GM19324 (cell line): Measurements from ENCODE around the gene ZCCHC12.
"Not testable (repeated sequence)": the region's sequence is repeated elsewhere in the genome, so short reads cannot be mapped to it uniquely, and the experiment has no call there.

Experiments
- ATAC-seq: cut with Tn5 transposase; IDR thresholded peaks from one replicate; pipeline ENCODE4 v1.9.1; 2021; ENCODE audit warnings: mild to moderate bottlenecking, moderate library complexity; ENCODE audit not compliant: unreplicated experiment, low FRiP score

The ZCCHC12 gene

GRCh38 chrX:118823263-118824172, at the start of gene ZCCHC12:
Gene ZCCHC12, plus strand, starts transcription at chrX:118823824. Its CDS starts 1,421 bp downstream, at chrX:118825245.
- no peak for ATAC-seq

- ATAC-seq, result no peak
Measured at GRCh38 chrX:118779581-118779980, 44.0 kb upstream of the ZCCHC12 start.

GRCh38 chrX:118780509-118780908, 43.1 kb upstream of the ZCCHC12 start:
- no peak for ATAC-seq

- no peak for ATAC-seq
Measured at GRCh38 chrX:118780911-118781310, 42.7 kb upstream of the ZCCHC12 start.

DNA sequence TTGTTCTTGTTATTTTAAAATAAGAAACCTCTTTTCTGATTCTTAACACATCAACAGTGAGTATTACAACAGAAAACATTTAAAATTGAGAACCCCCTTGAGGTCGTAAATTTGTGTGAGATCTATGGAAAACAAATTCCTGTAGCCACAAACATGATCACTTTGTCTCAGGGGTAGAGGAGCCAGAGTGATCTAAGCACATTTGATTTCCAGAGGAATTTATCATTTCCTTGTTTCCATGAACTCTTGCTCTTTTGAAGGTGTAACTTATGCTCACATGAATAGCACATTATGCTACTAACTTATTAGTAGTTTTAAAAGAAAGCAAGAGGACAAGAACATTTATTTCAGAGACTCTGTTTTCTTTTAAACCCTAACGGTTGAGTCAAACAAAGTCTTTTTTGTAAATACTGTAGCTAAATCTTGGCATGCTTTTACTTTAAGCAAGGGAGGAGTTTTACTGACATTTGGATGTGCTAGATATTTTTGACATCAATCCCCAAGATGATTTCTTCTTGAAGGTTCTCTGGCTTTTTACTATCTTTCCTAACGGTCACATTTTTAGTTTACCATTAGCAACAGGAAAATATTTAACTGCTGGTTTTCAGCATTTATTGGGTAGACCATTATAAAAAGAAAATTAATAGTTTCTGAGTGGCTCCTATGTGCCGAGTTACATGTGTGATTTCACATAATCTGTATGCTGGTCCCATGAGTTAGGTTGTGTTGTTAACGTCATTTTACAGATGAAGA, 27.9 kb upstream of the ZCCHC12 start:
- ATAC-seq, result no peak

GRCh38 chrX:118802857-118803256, 20.8 kb upstream of the ZCCHC12 start:
- no peak for ATAC-seq

DNA sequence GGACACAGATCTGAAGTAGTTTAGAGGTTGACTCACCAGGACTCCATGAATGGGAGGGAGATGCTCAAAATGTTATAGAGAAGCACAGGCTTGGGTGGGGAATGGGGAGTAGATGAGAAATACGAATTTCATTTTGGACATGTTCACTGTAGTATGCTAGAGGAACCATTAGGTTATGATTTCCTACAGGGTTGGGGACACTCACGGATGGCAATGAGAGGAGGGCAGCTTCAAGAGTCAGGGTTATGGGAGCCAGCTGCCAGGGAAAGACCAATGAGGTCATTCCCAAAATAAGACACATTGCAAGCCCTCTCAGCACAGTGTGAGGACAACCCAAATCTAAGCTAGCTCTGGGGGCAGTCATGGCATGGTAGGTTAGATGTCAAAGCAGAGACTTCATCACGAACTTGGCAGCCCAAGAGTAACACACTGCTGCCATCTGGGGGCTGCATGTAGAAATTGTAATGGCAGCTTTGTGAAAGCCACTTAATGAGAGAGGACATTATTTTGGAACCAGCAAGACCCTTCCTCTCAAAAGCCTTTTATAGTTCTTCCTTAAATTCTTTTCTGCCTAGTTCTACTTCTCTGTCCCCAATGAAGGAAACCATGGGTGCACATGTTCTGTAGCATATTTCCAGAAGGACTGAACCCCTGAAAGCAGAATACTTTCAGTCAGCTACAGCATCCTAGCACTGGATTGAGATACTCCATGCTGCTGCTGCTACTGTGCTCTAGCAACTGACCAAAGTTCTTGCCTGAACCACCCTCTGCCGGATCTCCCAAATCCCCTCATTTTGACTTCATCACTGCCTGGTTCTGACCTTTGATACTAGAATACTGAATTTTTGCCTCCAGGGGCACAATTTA, 16.2 kb upstream of the ZCCHC12 start:
- ATAC-seq, result no peak

GRCh38 chrX:118817257-118817656, 6.4 kb upstream of the ZCCHC12 start:
- not testable (repeated sequence) for ATAC-seq

DNA sequence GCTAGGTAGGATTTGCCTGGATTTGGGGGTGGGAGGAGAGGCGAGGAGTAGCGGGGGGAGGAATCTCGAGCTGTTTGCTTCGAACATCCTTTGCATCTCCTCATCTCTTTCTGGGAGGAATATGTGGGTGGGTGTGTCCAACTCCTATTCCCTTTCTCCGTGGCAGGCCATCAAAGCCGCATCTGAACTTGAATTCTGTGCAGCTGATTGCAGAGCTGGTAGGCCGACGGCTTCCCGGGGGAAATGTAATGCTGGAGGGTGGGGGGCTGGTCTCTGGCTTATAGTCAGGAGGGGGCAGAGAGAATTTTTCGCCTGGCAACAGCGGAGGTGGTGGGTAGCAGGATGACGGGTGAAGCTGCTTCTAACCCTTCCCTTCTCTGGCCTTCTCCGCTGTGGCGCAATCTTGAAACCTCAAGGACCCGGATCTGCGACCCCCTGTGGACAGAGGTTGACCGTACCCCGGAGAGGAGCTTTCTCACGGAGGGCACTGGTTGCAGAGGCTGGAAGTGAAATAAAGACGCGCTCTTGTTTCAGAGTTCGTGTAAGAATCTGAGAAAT, 628 bp downstream of the ZCCHC12 start:
- ATAC-seq, result no peak

DNA sequence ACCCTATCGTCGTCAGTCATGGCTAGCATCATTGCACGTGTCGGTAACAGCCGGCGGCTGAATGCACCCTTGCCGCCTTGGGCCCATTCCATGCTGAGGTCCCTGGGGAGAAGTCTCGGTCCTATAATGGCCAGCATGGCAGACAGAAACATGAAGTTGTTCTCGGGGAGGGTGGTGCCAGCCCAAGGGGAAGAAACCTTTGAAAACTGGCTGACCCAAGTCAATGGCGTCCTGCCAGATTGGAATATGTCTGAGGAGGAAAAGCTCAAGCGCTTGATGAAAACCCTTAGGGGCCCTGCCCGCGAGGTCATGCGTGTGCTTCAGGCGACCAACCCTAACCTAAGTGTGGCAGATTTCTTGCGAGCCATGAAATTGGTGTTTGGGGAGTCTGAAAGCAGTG, 1.6 kb downstream of the ZCCHC12 start:
- ATAC-seq, result no peak

DNA sequence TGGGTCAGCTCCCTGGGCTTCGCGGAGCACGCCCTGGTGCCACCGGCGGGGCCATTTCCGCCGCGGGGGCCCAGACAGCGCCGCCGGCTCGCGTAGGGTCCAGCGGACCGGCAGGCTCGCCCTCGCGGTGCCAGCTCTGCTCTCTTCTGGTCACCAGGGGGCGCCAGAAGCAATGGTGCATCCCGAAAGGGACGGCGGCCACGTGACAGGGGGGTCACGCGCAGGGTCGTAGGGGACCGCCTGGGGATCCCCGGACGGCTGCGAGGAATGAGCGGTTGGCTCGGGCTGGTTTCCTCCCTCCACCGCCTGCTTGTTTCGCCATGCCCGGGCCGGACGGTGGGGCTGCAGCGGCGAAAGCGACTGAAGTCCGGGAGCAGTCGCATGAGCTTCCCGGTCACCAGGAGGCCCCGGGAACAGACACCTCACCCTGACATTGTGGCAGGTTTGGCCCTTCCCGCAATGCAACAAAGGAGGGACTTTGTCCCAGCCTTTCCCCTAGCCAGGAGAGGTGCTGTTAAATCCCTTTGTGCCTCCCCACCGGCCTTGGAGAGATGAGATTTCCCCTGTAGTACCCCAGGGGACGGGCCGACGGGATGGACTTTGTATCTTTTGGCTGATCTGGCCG, 15.8 kb downstream of the ZCCHC12 start:
- no peak for ATAC-seq

DNA sequence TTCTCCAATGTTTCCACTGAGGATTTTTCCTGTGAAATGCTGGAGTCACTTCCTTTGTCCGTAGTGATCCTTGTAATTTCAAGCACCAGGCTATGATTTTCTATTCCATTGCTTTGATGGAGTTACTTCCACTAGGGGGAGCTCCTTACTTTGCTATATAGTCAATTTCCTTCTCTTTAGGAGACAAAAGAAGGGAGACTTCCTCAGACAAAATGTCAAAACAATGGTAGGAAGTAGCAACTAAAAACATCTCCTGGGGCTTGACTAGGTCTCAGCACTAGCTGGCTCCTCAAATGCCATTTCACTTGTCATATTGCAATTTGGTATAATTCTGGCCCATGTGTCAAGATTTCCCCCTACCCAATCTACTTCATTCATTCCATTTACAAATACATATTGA, 24.1 kb downstream of the ZCCHC12 start:
- no peak for ATAC-seq

DNA sequence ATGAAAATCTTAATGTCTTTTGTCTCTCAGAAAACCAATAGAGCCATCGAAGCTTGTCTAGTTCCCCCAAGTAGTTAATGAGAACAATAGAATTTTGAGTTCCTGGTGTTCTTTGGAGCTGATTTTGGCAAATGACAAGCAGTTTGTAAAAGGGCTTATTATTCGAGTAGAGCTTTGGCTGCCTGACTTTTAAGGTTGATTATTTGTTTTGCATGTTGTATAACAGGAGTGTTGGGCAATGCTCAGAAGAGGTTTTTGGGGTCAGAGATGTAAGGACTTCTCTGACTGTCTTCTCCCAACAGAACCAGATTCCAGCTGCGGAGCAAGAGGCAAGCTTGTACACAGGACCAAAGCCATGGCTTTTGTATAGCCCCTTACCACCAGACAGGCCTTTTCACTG, 30.0 kb downstream of the ZCCHC12 start:
- ATAC-seq, result no peak

- no peak for ATAC-seq
Measured at GRCh38 chrX:118855681-118856310, 32.2 kb downstream of the ZCCHC12 start.

DNA sequence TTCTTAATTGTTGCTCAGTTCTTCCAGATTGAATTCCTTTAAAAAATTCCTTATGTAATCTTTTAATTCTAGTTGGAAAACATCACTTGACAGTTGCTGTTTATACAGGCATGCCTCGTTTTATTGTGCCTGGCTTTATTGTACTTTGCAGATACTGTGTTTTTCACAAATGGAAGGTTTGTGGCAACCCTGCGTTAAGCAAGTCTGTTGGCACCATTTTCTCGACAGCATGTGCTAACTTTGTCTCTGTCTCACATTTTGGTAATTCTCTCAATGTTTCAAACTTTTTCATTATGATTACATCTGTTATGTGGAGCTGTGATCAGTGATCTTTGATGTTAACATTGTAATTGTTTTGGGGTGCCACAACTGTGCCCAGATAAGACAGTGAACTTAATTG, 33.4 kb downstream of the ZCCHC12 start:
- ATAC-seq, result no peak

DNA sequence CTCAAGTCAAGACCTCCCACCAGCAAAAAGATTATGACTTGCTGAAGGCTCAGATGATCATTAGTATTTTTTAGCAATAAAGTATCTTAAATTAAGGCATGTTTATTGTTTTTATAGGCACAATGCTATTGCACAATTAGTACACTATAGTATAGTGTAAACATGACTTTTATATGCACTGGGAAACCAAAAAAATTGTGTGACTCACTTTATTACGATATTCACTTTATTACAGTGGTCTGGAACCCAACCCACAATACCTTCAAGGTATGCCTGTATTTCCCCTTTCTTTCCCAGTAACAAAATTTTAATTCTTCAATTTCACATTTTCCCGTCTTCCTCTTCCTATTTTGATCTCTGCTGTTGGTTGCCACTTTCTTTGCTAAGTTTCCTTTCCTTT, 37.7 kb downstream of the ZCCHC12 start:
- no peak for ATAC-seq

- ATAC-seq, result no peak
Measured at GRCh38 chrX:118862091-118862490, 38.5 kb downstream of the ZCCHC12 start.

GRCh38 chrX:118862979-118863378, 39.4 kb downstream of the ZCCHC12 start:
- no peak for ATAC-seq

DNA sequence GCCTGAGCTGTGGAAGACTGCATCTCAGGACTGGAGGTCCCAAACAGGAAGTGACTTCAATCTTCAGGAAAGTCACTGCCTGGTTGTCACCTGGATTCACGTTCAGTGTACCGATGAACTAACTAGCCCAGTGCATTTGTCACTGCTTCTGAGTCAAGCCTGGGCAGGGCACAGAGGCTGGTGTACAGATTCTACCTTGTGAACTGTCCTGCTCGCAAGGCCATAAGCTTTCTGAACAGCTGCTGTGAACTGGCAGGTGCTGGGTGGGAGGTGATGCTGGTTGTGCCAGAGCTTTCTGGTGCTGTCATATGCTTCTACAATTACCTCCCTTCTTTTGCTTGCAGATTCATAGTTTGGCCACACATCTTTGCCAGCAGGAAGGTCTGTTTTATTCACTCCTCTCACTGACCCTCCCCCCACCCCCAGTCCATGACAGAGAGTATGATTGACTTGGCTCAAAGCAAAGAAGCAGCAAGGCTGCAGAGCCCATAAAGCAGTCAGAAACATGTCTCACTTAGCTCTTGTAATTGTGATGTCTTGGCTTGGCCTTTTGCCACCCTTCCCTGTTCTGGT, 40.5 kb downstream of the ZCCHC12 start:
- no peak for ATAC-seq
